Liver (tissue), 9 donors: Measurements from ENCODE around the gene PGR. TPM values are rescaled to one million over a fixed set of nuclear protein-coding genes. Genes with fewer than 3 reads are reported as not detected.

Experiments
- DNase-seq: peaks from one replicate; pipeline ENCODE4 v3.0.0-alpha.2; 2017; ENCODE audit warnings: low spot score
- H3K27ac ChIP-seq, 2 donors: one replicate each; pipeline ENCODE4 v1.7.0; 2013; ENCODE audit warnings: inconsistent platforms in 2 of 2, low read length in 2 of 2, control low read depth in 1 of 2, low read depth in 1 of 2, mild to moderate bottlenecking in 1 of 2
- H3K27me3 ChIP-seq, 4 donors: one replicate each; pipeline versions ENCODE4 v1.6.1 to v1.7.0; 2013; ENCODE audit warnings: low read length in 3 of 4, inconsistent platforms in 1 of 4, mild to moderate bottlenecking in 1 of 4, moderate library complexity in 1 of 4; ENCODE audit not compliant: control insufficient read depth in 4 of 4, insufficient read depth in 4 of 4
- H3K36me3 ChIP-seq, 4 donors: one replicate each; pipeline versions ENCODE4 v1.6.1 to v1.7.0; 2013; ENCODE audit warnings: low read length in 3 of 4, mild to moderate bottlenecking in 3 of 4, low read depth in 1 of 4, moderate library complexity in 1 of 4; ENCODE audit not compliant: control insufficient read depth in 4 of 4, insufficient read depth in 3 of 4
- H3K4me1 ChIP-seq, 4 donors: one replicate each; pipeline versions ENCODE4 v1.6.1 to v1.7.0; 2013; ENCODE audit warnings: low read length in 3 of 4, mild to moderate bottlenecking in 3 of 4, moderate library complexity in 1 of 4; ENCODE audit not compliant: control insufficient read depth in 4 of 4, insufficient read depth in 4 of 4
- H3K4me3 ChIP-seq, 3 donors: one replicate each; pipeline versions ENCODE4 v1.6.1 to v1.7.0; 2013; ENCODE audit warnings: low read length in 3 of 3, control low read depth in 1 of 3, low read depth in 1 of 3, mild to moderate bottlenecking in 1 of 3
- H3K9ac ChIP-seq, 2 donors: one replicate each; pipeline ENCODE4 v1.7.0; 2013; ENCODE audit warnings: low read length in 2 of 2, mild to moderate bottlenecking in 2 of 2, moderate library complexity in 2 of 2, control low read depth in 1 of 2, low read depth in 1 of 2
- H3K9me3 ChIP-seq, 4 donors: one replicate each; pipeline versions ENCODE4 v1.6.1 to v1.7.0; 2013; ENCODE audit warnings: low read length in 3 of 4; ENCODE audit not compliant: control insufficient read depth in 4 of 4
- EGR1 ChIP-seq, 2 donors: IDR thresholded peaks; 2 replicates each; pipeline ENCODE4 v1.6.1; 2016 to 2018; ENCODE audit warnings: antibody characterized with exemption in 2 of 2, low read depth in 2 of 2
- FOXA1 ChIP-seq: IDR thresholded peaks from 2 replicates; pipeline ENCODE4 v1.6.1; 2016; ENCODE audit warnings: antibody characterized with exemption
- FOXA2 ChIP-seq: IDR thresholded peaks from 2 replicates; pipeline ENCODE4 v1.6.1; 2016; ENCODE audit warnings: antibody characterized with exemption
- GABPA ChIP-seq, 2 donors: IDR thresholded peaks in 1 of 2; conservative IDR thresholded peaks in 1 of 2; 2 replicates each; pipeline ENCODE4 v1.6.1; 2016; ENCODE audit warnings: antibody characterized with exemption in 2 of 2, mild to moderate bottlenecking in 1 of 2, moderate library complexity in 1 of 2
- HNF4A ChIP-seq, 2 donors: conservative IDR thresholded peaks; 2 replicates each; pipeline ENCODE4 v1.6.1; 2016; ENCODE audit warnings: antibody characterized with exemption in 2 of 2, mild to moderate bottlenecking in 2 of 2
- HNF4G ChIP-seq: IDR thresholded peaks from 2 replicates; pipeline ENCODE4 v1.6.1; 2016; ENCODE audit warnings: antibody characterized with exemption
- JUND ChIP-seq, 2 donors: IDR thresholded peaks; 2 replicates each; pipeline ENCODE4 v1.6.1; 2016; ENCODE audit warnings: antibody characterized with exemption in 2 of 2
- NR2F2 ChIP-seq: IDR thresholded peaks from 2 replicates; pipeline ENCODE4 v1.6.1; 2016; ENCODE audit warnings: antibody characterized with exemption
- RAD21 ChIP-seq, 2 donors: IDR thresholded peaks; 2 replicates each; pipeline ENCODE4 v1.6.1; 2016; ENCODE audit warnings: antibody characterized with exemption in 2 of 2, mild to moderate bottlenecking in 2 of 2
- RXRA ChIP-seq, 2 donors: IDR thresholded peaks; 2 replicates each; pipeline ENCODE4 v1.6.1; 2017 to 2018; ENCODE audit warnings: antibody characterized with exemption in 2 of 2, mild to moderate bottlenecking in 1 of 2
- SP1 ChIP-seq: IDR thresholded peaks from 2 replicates; pipeline ENCODE4 v1.6.1; 2018; ENCODE audit warnings: antibody characterized with exemption, mild to moderate bottlenecking
- TAF1 ChIP-seq: conservative IDR thresholded peaks from 2 replicates; pipeline ENCODE4 v1.6.1; 2016; ENCODE audit warnings: antibody characterized with exemption, mild to moderate bottlenecking
- YY1 ChIP-seq: IDR thresholded peaks from 2 replicates; pipeline ENCODE4 v1.6.1; 2016; ENCODE audit warnings: antibody characterized with exemption, mild to moderate bottlenecking
- whole genome bisulfite sequencing: extraction: QIAGEN DNeasy Blood & Tissue Kit; methylation state at CpG from one replicate; pipeline ENCODE4 v1.1.7; 2013; 5-methylcytosine and 5-hydroxymethylcytosine counted together
- polyA plus RNA-seq, 2 donors: library from polyadenylated mRNA; stranded (reverse) in 1 of 2; unstranded in 1 of 2; fragments of 200-250 nt in 1 of 2; fragments of >200 nt in 1 of 2; fragmentation: Nextera tagmentation in 1 of 2; extraction: Ambion mirVana in 1 of 2; gene quantifications; one replicate each; pipeline versions ENCODE4 v1.2.1 to v1.2.3, GENCODE V29; 2013 to 2015
- total RNA-seq, 2 donors: library from RNA; depleted of rRNA; stranded (reverse); fragments of >200 nt; gene quantifications; one replicate each; pipeline ENCODE4 v1.2.3, GENCODE V29; 2014
- TF ChIP-seq, protein P1 (sequence below): IDR thresholded peaks from 2 replicates; pipeline ENCODE4 v1.6.1; 2016; ENCODE audit warnings: antibody characterized with exemption
- TF ChIP-seq, protein P2 (sequence below): IDR thresholded peaks from 2 replicates; pipeline ENCODE4 v1.6.1; 2016; ENCODE audit warnings: antibody characterized with exemption
- TF ChIP-seq, protein P3 (sequence below): IDR thresholded peaks from 2 replicates; pipeline ENCODE4 v1.6.1; 2016; ENCODE audit warnings: antibody characterized with exemption
- TF ChIP-seq, protein P4 (sequence below): fragments of 150-350 bp; IDR thresholded peaks from 2 replicates; pipeline ENCODE4 v1.5.1; 2017; ENCODE audit warnings: improper control_type of control experiment, low read depth, low read length; ENCODE audit not compliant: missing input control
- donor health status: healthy.
- donor health status: healthy.
- donor health status: healthy.
- donor health status: healthy.
- donor health status: healthy.

PGR gene
- total and polyA plus RNA-seq, 4 donors, result 0.04 to 0.17 (median 0.16) TPM; not detected in 1

DNA sequence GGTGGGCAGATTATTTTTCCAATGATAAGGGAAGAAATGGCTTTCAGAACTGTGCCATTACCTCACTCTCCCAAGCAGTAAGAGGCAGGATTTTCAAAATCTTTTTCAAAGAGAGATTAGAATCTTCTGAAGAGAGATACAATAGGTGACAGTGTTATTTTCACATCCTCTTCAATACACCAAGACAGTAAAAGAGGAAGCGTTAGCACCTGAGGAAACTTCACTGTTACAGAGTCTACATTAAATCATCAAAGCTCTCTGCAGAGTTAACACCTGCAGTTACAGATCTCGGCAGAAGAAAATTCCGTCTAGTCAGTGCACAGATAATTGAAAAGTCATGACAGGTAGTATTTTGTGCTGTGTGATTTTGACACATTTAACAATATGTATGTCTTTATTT is 144.9 kb downstream of the PGR start:
- no peak overlapping the region for H3K27ac ChIP-seq
- 92% methylated on average over 3 of the region's 3 CpGs for WGBS
- no peak overlapping the region for H3K9ac ChIP-seq
- H3K27me3 ChIP-seq, result no peaks in the 10 kb centered on the region
- H3K36me3 ChIP-seq, result peaks cover 0 to 7% (median 0%) of the 10 kb centered on the region in 4 donors
- H3K4me1 ChIP-seq, result no peaks in the 10 kb centered on the region
- DNase-seq, result no peak
- TF ChIP-seq HNF4G (no peak), TAF1 (no peak), FOXA2 (no peak), YY1 (no peak), NR2F2 (no peak), GABPA (IDR thresholded peaks at IDR 0.05 in 1 of 2, conservative IDR thresholded peaks at IDR 0.05 in 1 of 2) (no peak), SP1 (no peak), FOXA1 (no peak), RXRA (IDR thresholded peaks at IDR 0.05) (no peak), RAD21 (IDR thresholded peaks at IDR 0.05) (no peak)
- TF ChIP-seq, protein P1, sequence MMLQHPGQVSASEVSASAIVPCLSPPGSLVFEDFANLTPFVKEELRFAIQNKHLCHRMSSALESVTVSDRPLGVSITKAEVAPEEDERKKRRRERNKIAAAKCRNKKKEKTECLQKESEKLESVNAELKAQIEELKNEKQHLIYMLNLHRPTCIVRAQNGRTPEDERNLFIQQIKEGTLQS, result no peak
- TF ChIP-seq, protein P2, sequence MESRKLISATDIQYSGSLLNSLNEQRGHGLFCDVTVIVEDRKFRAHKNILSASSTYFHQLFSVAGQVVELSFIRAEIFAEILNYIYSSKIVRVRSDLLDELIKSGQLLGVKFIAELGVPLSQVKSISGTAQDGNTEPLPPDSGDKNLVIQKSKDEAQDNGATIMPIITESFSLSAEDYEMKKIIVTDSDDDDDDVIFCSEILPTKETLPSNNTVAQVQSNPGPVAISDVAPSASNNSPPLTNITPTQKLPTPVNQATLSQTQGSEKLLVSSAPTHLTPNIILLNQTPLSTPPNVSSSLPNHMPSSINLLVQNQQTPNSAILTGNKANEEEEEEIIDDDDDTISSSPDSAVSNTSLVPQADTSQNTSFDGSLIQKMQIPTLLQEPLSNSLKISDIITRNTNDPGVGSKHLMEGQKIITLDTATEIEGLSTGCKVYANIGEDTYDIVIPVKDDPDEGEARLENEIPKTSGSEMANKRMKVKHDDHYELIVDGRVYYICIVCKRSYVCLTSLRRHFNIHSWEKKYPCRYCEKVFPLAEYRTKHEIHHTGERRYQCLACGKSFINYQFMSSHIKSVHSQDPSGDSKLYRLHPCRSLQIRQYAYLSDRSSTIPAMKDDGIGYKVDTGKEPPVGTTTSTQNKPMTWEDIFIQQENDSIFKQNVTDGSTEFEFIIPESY, result no peak
- TF ChIP-seq, protein P3, sequence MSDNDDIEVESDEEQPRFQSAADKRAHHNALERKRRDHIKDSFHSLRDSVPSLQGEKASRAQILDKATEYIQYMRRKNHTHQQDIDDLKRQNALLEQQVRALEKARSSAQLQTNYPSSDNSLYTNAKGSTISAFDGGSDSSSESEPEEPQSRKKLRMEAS, result no peak
- TF ChIP-seq, protein P4, sequence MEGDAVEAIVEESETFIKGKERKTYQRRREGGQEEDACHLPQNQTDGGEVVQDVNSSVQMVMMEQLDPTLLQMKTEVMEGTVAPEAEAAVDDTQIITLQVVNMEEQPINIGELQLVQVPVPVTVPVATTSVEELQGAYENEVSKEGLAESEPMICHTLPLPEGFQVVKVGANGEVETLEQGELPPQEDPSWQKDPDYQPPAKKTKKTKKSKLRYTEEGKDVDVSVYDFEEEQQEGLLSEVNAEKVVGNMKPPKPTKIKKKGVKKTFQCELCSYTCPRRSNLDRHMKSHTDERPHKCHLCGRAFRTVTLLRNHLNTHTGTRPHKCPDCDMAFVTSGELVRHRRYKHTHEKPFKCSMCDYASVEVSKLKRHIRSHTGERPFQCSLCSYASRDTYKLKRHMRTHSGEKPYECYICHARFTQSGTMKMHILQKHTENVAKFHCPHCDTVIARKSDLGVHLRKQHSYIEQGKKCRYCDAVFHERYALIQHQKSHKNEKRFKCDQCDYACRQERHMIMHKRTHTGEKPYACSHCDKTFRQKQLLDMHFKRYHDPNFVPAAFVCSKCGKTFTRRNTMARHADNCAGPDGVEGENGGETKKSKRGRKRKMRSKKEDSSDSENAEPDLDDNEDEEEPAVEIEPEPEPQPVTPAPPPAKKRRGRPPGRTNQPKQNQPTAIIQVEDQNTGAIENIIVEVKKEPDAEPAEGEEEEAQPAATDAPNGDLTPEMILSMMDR, result no peak
- no peak overlapping the region for H3K4me3 ChIP-seq
- H3K9me3 ChIP-seq, result no peaks in the 10 kb centered on the region

DNA sequence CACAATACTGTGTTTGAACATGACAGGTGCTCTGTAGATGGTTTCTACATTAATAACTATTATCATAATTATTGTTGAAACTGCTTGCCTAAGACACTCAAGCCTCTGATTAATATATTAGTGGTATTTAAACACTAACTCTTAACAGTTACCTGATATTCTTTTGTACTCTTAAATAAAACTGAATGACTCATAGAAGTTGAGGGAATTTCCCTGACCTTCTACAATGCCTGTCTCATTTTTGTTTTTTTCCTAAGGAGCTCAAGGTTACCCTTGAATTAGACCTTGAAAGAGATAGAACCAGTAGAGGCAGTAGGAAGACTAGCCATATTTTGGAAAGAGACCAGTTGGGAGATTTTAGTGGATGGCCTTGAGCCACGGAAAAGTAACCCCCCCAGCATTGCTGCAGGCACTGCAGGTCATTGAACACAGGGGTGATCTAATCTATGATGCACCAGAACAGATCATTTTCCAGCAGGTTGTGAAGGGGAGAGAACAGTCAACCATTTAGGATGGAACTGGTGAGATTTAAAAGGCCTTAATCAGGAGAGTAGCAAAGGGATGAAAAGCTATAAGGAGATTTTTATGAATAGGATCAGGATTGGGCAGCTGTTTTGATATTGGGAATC is 148.3 kb downstream of the PGR start:
- Histone ChIP-seq H3K9me3 (no peaks in the 10 kb centered on the region), H3K4me1 (no peaks in the 10 kb centered on the region), H3K4me3 (no peak overlapping the region), H3K27me3 (no peaks in the 10 kb centered on the region), H3K9ac (no peak overlapping the region), H3K36me3 (peaks cover 0 to 24% (median 12%) of the 10 kb centered on the region in 4 donors), H3K27ac (no peak overlapping the region)
- DNase-seq, result no peak
- 88% methylated on average over 1 of the region's 1 CpG for WGBS
- no peak for TF ChIP-seq SP1
- TF ChIP-seq, protein P1, result no peak
- TF ChIP-seq, protein P2, result no peak
- no peak for TF ChIP-seq HNF4G
- TF ChIP-seq JUND (IDR thresholded peaks at IDR 0.05), result no peak
- TF ChIP-seq, protein P4, result no peak
- no peak for TF ChIP-seq HNF4A (conservative IDR thresholded peaks at IDR 0.05)
- no peak for TF ChIP-seq NR2F2
- no peak for TF ChIP-seq RAD21 (IDR thresholded peaks at IDR 0.05)
- TF ChIP-seq GABPA (IDR thresholded peaks at IDR 0.05 in 1 of 2, conservative IDR thresholded peaks at IDR 0.05 in 1 of 2), result no peak
- TF ChIP-seq TAF1, result no peak
- TF ChIP-seq YY1, result no peak
- no peak for TF ChIP-seq EGR1 (IDR thresholded peaks at IDR 0.05; ENCODE audit: low read depth in 2 of 2)
- TF ChIP-seq, protein P3, result no peak
